H9 (cell line): ENCODE measurements around the gene HTT-AS. TPM values are rescaled to one million over a fixed set of nuclear protein-coding genes. Genes with fewer than 3 reads are reported as not detected.

ENCODE experiments used
- DNase-seq: peaks from one replicate; pipeline ENCODE4 v3.0.0-alpha.2; 2017
- H2AFZ ChIP-seq: one replicate; pipeline ENCODE4 v1.6.1; 2013; ENCODE audit warnings: mild to moderate bottlenecking, low read length, control low read depth, moderate library complexity
- H2AK5ac ChIP-seq: 2 replicates; pipeline ENCODE4 v1.6.1; 2013; ENCODE audit warnings: low read length, control low read depth, mixed read lengths; ENCODE audit not compliant: insufficient read length
- H2BK120ac ChIP-seq: one replicate; pipeline ENCODE4 v1.6.1; 2013; ENCODE audit warnings: low read depth, mild to moderate bottlenecking, low read length, control low read depth, inconsistent platforms; ENCODE audit not compliant: poor library complexity, severe bottlenecking
- H2BK12ac ChIP-seq: 2 replicates; pipeline ENCODE4 v1.6.1; 2013; ENCODE audit warnings: low read length, control low read depth, mixed read lengths, low read depth; ENCODE audit not compliant: insufficient read length
- H2BK15ac ChIP-seq: 2 replicates; pipeline ENCODE4 v1.6.1; 2013; ENCODE audit warnings: low read depth, low read length, control low read depth
- H2BK20ac ChIP-seq: one replicate; pipeline ENCODE4 v1.6.1; 2013; ENCODE audit warnings: low read depth, mild to moderate bottlenecking, low read length, control low read depth, inconsistent platforms; ENCODE audit not compliant: poor library complexity, severe bottlenecking
- H2BK5ac ChIP-seq: 2 replicates; pipeline ENCODE4 v1.6.1; 2013; ENCODE audit warnings: low read length, control low read depth, mixed read lengths; ENCODE audit not compliant: insufficient read length
- H3K14ac ChIP-seq: 2 replicates; pipeline ENCODE4 v1.6.1; 2013; ENCODE audit warnings: low read length, control low read depth; ENCODE audit not compliant: insufficient read depth
- H3K18ac ChIP-seq: 2 replicates; pipeline ENCODE4 v1.6.1; 2013; ENCODE audit warnings: low read depth, mild to moderate bottlenecking, mixed read lengths, low read length, control low read depth; ENCODE audit not compliant: insufficient read length
- H3K23ac ChIP-seq: 2 replicates; pipeline ENCODE4 v1.6.1; 2013; ENCODE audit warnings: low read length, control low read depth, mixed read lengths, low read depth; ENCODE audit not compliant: insufficient read length
- H3K23me2 ChIP-seq: 2 replicates; pipeline ENCODE4 v1.6.1; 2013; ENCODE audit warnings: low read depth, mild to moderate bottlenecking, mixed read lengths, low read length, control low read depth; ENCODE audit not compliant: insufficient read length, poor library complexity, severe bottlenecking
- H3K27ac ChIP-seq: 2 replicates; pipeline ENCODE4 v1.5.1; 2013; ENCODE audit warnings: low read length, control low read depth, mixed read lengths, low read depth; ENCODE audit not compliant: insufficient read length
- H3K27me3 ChIP-seq: 2 replicates; pipeline ENCODE4 v1.6.1; 2013; ENCODE audit warnings: low read length, control low read depth, inconsistent platforms; ENCODE audit not compliant: insufficient read depth
- H3K4ac ChIP-seq: 2 replicates; pipeline ENCODE4 v1.6.1; 2013; ENCODE audit warnings: low read depth, mild to moderate bottlenecking, control low read depth, inconsistent platforms, low read length, moderate library complexity
- H3K4me1 ChIP-seq: 2 replicates; pipeline ENCODE4 v1.6.1; 2013; ENCODE audit warnings: low read length, control low read depth, inconsistent platforms; ENCODE audit not compliant: insufficient read depth
- H3K4me2 ChIP-seq: 2 replicates; pipeline ENCODE4 v1.6.1; 2013; ENCODE audit warnings: low read length, control low read depth, mixed read lengths; ENCODE audit not compliant: insufficient read length, insufficient read depth
- H3K56ac ChIP-seq: 2 replicates; pipeline ENCODE4 v1.6.1; 2013; ENCODE audit warnings: low read depth, mild to moderate bottlenecking, mixed read lengths, low read length, control low read depth; ENCODE audit not compliant: insufficient read length
- H3K79me1 ChIP-seq: 2 replicates; pipeline ENCODE4 v1.6.1; 2013; ENCODE audit warnings: low read depth, mild to moderate bottlenecking, moderate library complexity, low read length, control low read depth, inconsistent platforms; ENCODE audit not compliant: insufficient read depth, poor library complexity, severe bottlenecking
- H3K79me2 ChIP-seq: 2 replicates; pipeline ENCODE4 v1.6.1; 2013; ENCODE audit warnings: low read length, control low read depth, inconsistent platforms; ENCODE audit not compliant: insufficient read depth
- H3K9ac ChIP-seq: 2 replicates; pipeline ENCODE4 v1.6.1; 2013; ENCODE audit warnings: low read length, control low read depth, mixed read lengths; ENCODE audit not compliant: insufficient read length; ENCODE audit errors: extremely low read depth
- H3K9me3 ChIP-seq: one replicate; pipeline ENCODE4 v1.6.1; 2013; ENCODE audit warnings: low read depth, low read length, inconsistent platforms; ENCODE audit not compliant: control insufficient read depth
- H3T11ph ChIP-seq: one replicate; pipeline ENCODE4 v1.6.1; 2013; ENCODE audit warnings: mild to moderate bottlenecking, low read length, control low read depth, inconsistent platforms
- H4K20me1 ChIP-seq: one replicate; pipeline ENCODE4 v1.6.1; 2013; ENCODE audit not compliant: control insufficient read depth, insufficient read length, insufficient read depth
- H4K5ac ChIP-seq: 2 replicates; pipeline ENCODE4 v1.6.1; 2013; ENCODE audit warnings: low read depth, mild to moderate bottlenecking, mixed read lengths, low read length, control low read depth; ENCODE audit not compliant: insufficient read length
- H4K8ac ChIP-seq: replicated peaks from 2 replicates; pipeline ENCODE4 v1.6.1; 2013; ENCODE audit warnings: low read length, control low read depth, mixed read lengths, low read depth; ENCODE audit not compliant: insufficient read length
- H4K91ac ChIP-seq: 2 replicates; pipeline ENCODE4 v1.6.1; 2013; ENCODE audit warnings: low read depth, mild to moderate bottlenecking, moderate library complexity, mixed read lengths, low read length, control low read depth; ENCODE audit not compliant: insufficient read length
- H3K27ac Mint-ChIP-seq, 3 experiments: 2 replicates in 2 of 3; 3 replicates in 1 of 3; pipeline ENCODE4 v1.8.0; 2020 to 2021; ENCODE audit warnings: mixed read lengths in 3 of 3, mild to moderate bottlenecking in 1 of 3, moderate library complexity in 1 of 3
- H3K27me3 Mint-ChIP-seq: 2 replicates; pipeline ENCODE4 v1.8.0; 2021; ENCODE audit warnings: low read depth, mild to moderate bottlenecking, moderate library complexity, mixed read lengths
- H3K36me3 Mint-ChIP-seq, 3 experiments: 2 replicates in 2 of 3; 3 replicates in 1 of 3; pipeline ENCODE4 v1.8.0; 2020 to 2021; ENCODE audit warnings: low read depth in 3 of 3, mixed read lengths in 3 of 3; ENCODE audit not compliant: insufficient read depth in 1 of 3
- H3K4me1 Mint-ChIP-seq, 2 experiments: 2 replicates each; pipeline ENCODE4 v1.8.0; 2020; ENCODE audit warnings: mixed read lengths in 2 of 2
- H3K4me3 Mint-ChIP-seq, 2 experiments: 2 replicates in 1 of 2; 3 replicates in 1 of 2; pipeline ENCODE4 v1.8.0; 2020 to 2021; ENCODE audit warnings: mild to moderate bottlenecking in 2 of 2, mixed read lengths in 2 of 2, moderate library complexity in 1 of 2
- H3K9me3 Mint-ChIP-seq, 2 experiments: 2 replicates in 1 of 2; 3 replicates in 1 of 2; pipeline ENCODE4 v1.8.0; 2020; ENCODE audit warnings: mild to moderate bottlenecking in 2 of 2, mixed read lengths in 2 of 2, moderate library complexity in 1 of 2
- WGBS: extraction: QIAGEN DNeasy Blood & Tissue Kit; methylation state at CpG from one replicate; pipeline ENCODE4 v1.1.7; 2013; ENCODE audit warnings: missing lambda C conversion rate, low lambda C conversion rate, mixed read lengths; ENCODE audit not compliant: insufficient read length; ENCODE audit errors: extremely low coverage; 5-methylcytosine and 5-hydroxymethylcytosine counted together
- total RNA-seq: library from RNA; stranded (reverse); gene quantifications from 2 replicates; pipeline ENCODE4 v1.2.1, GENCODE V29; 2021
- TF ChIP-seq, protein P1 (sequence below): fragments of 200-600 bp; sonication (generic); conservative IDR thresholded peaks from 3 replicates; pipeline ENCODE4 v1.8.0; 2021; ENCODE audit warnings: antibody characterized with exemption, mild to moderate bottlenecking

HTT-AS gene
- total RNA-seq, 1 experiment from 2014 or later, result not detected

DNA sequence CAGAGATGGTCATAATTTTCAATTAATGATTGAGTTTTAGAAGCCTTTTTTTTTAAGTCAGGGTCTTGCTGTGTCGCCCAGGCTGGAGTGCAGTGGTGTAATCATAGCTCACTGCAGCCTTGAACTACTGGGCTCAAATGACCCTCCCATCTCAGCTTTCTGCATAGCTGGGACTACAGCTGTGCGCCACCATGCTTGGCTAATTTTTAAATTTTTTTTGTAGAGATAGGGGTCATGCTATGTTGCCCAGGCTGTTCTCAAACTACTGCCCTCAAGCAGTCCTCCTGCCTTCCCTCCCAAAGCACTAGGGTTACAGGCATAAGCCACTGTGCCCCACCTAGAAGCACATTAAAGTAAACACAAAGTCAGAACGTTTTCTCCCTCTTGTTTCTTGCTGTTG lies 51.7 kb downstream of the HTT-AS start:
- Histone ChIP-seq H2BK20ac (no peak overlapping the region), H2AFZ (no peak overlapping the region), H4K91ac (no peak overlapping the region), H4K5ac (no peak overlapping the region), H4K20me1 (no peaks in the 10 kb centered on the region), H2BK15ac (no peak overlapping the region), H3T11ph (no peak overlapping the region), H2BK120ac (no peak overlapping the region), H3K79me1 (no peaks in the 10 kb centered on the region), H3K14ac (no peak overlapping the region), H3K27ac (no peak overlapping the region), H3K23ac (no peak overlapping the region), H3K56ac (no peak overlapping the region), H2BK12ac (no peak overlapping the region), H2AK5ac (no peak overlapping the region), H3K18ac (no peak overlapping the region), H2BK5ac (no peak overlapping the region), H3K4me2 (no peak overlapping the region), H3K9me3 (no peaks in the 10 kb centered on the region), H3K9ac (no peak overlapping the region), H3K23me2 (no peaks in the 10 kb centered on the region), H3K4me1 (no peaks in the 10 kb centered on the region), H3K4ac (no peak overlapping the region), H4K8ac (no peak overlapping the region), H3K79me2 (no peaks in the 10 kb centered on the region), H3K27me3 (no peaks in the 10 kb centered on the region)
- Mint-ChIP-seq H3K4me3 (no peak overlapping the region), H3K36me3 (0 out of 7 replicates have a peak, but pooled peaks cover 0 to 2% (median 0%) of the 10 kb centered on the region in 3 experiments), H3K9me3 (no peaks in the 10 kb centered on the region; a peak in 1 of 5 replicates), H3K27me3 (peaks cover 3% of the 10 kb centered on the region; the same call in 1 of the 2 replicates), H3K27ac (no peak overlapping the region), H3K4me1 (peaks cover 6 to 9% of the 10 kb centered on the region in 2 experiments)
- DNase-seq, result no peak
- WGBS, result no CpG with 5 or more reads among the region's 3 CpGs
- TF ChIP-seq, protein P1, sequence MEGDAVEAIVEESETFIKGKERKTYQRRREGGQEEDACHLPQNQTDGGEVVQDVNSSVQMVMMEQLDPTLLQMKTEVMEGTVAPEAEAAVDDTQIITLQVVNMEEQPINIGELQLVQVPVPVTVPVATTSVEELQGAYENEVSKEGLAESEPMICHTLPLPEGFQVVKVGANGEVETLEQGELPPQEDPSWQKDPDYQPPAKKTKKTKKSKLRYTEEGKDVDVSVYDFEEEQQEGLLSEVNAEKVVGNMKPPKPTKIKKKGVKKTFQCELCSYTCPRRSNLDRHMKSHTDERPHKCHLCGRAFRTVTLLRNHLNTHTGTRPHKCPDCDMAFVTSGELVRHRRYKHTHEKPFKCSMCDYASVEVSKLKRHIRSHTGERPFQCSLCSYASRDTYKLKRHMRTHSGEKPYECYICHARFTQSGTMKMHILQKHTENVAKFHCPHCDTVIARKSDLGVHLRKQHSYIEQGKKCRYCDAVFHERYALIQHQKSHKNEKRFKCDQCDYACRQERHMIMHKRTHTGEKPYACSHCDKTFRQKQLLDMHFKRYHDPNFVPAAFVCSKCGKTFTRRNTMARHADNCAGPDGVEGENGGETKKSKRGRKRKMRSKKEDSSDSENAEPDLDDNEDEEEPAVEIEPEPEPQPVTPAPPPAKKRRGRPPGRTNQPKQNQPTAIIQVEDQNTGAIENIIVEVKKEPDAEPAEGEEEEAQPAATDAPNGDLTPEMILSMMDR, result no peak
